GM12875 (cell line): Measurements from ENCODE around the gene LARP6.
"Not testable (repeated sequence)": the region's sequence is repeated elsewhere in the genome, so short reads cannot be mapped to it uniquely, and the experiment has no call there.

Experiments used
- H3K4me3 ChIP-seq: one replicate; pipeline ENCODE4 v1.5.1; 2011; ENCODE audit warnings: low read depth, low read length, control low read depth
- TF ChIP-seq, protein P1 (sequence below): IDR thresholded peaks from 2 replicates; pipeline ENCODE4 v1.5.1; 2011; ENCODE audit warnings: low read depth, mild to moderate bottlenecking, control low read depth, inconsistent platforms, low read length, moderate library complexity, borderline replicate concordance; ENCODE audit not compliant: insufficient read depth

Gene LARP6

DNA sequence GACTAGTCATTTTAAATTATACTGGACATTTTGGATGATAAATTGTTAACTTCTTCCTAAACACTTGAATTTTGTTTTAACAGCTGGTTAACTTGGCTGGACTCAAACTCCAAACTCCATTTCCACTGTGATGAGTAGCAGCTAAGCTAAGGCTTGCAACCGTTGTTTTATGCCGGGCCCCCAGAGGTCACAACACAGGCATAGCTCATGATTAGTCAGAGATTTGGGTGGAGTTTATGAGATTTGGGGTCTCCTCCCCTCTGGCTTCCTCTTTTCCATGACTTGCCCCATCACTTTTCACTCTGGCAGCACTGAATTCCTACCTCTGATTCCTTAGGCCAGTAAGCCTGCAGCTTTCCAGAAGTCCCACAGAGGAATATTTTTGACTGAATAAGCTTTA is 25.4 kb upstream of the LARP6 start:
- TF ChIP-seq, protein P1, sequence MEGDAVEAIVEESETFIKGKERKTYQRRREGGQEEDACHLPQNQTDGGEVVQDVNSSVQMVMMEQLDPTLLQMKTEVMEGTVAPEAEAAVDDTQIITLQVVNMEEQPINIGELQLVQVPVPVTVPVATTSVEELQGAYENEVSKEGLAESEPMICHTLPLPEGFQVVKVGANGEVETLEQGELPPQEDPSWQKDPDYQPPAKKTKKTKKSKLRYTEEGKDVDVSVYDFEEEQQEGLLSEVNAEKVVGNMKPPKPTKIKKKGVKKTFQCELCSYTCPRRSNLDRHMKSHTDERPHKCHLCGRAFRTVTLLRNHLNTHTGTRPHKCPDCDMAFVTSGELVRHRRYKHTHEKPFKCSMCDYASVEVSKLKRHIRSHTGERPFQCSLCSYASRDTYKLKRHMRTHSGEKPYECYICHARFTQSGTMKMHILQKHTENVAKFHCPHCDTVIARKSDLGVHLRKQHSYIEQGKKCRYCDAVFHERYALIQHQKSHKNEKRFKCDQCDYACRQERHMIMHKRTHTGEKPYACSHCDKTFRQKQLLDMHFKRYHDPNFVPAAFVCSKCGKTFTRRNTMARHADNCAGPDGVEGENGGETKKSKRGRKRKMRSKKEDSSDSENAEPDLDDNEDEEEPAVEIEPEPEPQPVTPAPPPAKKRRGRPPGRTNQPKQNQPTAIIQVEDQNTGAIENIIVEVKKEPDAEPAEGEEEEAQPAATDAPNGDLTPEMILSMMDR, result no peak
- no peak overlapping the region for H3K4me3 ChIP-seq

DNA sequence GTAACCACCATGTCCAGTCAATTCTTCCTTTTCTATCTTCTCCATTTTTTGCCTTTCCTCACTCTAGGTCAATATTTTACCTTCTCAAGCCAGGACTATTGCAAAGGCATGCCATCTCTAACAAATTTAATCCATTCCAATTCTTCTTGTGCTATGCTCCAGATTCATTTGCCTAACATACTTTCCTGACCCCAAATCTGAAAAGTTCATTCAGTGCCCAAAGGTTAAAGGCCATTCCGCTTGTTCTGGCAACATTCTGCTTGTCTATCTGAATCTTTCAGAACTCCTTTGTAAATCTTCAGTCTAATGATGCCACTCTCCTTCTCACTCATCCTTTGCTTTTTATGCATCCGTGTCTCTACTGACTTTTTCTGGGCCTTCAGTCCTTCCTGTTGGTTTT is 22.7 kb upstream of the LARP6 start:
- H3K4me3 ChIP-seq, result no peak overlapping the region
- TF ChIP-seq, protein P1, result no peak

DNA sequence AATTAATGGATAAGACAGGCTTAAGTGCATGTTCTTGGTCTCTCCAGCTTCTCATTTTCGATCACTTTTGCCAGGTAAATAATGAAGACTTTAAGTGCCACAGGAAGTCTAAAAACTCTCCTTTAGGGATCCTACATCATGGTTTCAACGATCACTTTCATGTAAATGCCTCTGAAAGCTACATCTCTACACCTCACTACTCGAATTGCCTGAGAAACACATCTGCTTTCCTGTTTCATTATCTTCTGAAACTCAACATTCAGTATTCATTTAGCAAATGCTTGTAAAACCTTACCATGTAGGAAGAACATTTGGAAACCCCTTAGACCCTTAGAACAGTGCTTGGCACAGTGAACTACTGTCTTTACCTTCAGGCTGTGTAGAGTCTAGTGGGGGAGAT is 22.1 kb upstream of the LARP6 start:
- no peak overlapping the region for H3K4me3 ChIP-seq
- TF ChIP-seq, protein P1, result no peak

DNA sequence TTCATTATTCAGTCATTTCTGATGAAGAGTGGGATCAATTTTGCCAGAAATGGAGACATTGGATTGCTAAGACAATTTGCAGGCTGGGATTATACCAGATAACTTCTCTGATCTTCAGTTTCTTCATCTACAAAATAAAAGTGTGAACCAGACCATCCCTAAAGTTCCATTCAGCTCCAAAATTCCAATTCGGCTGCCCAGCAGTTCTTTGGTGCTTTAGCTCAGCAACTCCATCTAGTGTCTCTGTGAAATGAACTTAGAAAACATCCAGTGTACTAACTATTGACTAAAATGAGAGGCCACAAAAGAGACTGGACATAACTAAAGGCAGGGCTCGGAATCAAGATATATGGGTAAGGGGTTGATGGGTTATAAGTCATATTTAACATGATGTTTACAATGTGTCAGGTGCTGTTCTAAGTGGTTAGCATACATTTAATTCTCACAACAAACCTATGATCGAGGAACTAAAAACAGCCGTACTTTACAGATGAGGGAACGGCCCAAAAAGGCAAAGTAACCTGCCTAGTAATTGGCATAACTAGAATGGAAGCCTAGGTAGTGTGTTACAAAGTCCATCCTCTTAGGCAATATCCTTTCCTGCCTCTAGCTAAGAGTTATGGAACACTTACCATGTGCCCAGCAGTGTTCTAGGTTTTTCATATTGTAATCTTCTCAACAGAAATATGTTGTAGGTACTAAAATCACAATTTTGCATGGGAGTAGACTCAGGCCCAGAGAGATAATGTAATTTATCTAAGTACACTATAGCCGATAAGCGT is 21.2 kb upstream of the LARP6 start:
- TF ChIP-seq, protein P1, result no peak
- H3K4me3 ChIP-seq, result no peak overlapping the region

DNA sequence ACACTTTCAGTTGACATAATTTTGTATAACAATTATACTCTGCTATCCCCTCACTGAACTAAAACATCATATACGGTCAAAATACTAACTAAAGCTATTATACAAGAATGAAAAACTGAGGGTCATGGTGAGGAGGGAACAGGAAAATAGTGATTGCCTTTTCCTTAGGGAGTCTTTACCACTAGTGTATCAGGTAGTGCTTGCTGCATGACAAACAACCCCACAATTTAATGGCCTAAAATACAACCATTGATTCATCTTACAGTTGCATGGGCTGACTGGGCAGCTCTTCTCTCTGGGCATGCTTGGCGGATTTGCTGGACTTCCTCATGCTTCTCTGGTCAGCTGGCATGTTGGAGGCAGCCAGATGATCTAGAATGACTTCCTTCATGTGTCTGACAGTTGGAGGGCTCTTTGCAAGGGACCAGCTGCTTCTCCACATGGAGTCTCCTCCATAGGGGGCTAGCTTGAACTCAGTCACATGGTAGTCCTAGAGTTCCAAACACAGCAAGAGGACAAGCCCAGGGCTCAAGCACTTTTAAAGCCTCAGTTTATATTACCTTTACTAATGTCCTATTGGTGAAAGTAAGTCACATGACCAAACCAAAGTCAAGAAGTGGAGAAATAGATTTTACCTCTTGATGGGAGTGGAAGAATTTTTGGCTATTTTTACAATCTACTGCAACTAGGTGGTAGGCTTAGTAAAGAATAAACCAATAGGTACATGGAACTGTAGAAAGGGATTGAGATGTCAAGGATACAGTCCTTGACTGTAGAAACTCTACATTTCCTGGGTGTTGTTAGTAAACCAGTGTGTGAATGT is 19.5 kb upstream of the LARP6 start:
- TF ChIP-seq, protein P1, result no peak
- no peak overlapping the region for H3K4me3 ChIP-seq

DNA sequence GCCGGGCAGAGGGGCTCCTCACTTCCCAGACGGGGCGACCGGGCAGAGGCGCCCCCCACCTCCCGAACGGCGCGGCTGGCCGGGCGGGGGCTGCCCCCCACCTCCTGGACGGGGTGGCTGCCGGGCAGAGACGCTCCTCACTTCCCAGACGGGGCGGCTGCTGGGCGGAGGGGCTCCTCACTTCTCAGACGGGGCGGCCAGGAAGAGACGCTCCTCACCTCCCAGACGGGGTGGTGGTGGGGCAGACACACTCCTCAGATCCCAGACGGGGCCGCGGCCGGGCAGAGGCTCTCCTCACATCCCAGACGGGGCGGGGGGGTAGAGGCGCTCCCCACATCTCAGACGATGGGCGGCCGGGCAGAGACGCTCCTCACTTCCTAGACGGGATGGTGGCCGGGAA is 17.5 kb upstream of the LARP6 start:
- H3K4me3 ChIP-seq, result not testable (repeated sequence)

DNA sequence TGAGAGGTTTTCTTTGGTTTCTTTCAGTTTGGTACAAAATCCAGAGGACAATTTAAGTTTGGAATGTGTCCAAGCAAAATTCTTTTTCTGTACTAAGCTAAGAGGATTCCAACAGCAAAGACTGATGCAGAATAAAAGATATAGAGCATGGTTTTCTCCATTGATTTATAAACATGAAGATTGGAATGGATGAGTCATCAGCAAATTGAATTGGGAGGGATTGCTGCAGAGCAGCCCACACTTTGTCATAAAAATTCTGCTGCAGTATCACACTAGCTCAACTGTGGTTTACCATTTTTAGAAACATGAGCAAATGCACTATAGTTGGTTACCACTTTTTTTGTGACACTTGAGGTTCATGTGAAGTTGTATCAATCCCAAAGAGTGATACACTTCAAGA is 16.1 kb upstream of the LARP6 start:
- H3K4me3 ChIP-seq, result no peak overlapping the region
- TF ChIP-seq, protein P1, result no peak
